Mucosa of rectum (tissue), 2 donors: ENCODE measurements around the gene SLC25A41.
A peak's percentile ranks its signal among the peaks of the same experiment; 100 is the strongest.
"Not testable (repeated sequence)": the region's sequence is repeated elsewhere in the genome, so short reads cannot be mapped to it uniquely, and the experiment has no call there.

Experiments
- H3K27ac ChIP-seq, 2 donors: one replicate each; pipeline ENCODE4 v1.7.0; 2013; ENCODE audit warnings: inconsistent platforms in 2 of 2, low read depth in 2 of 2, low read length in 2 of 2
- H3K27me3 ChIP-seq, 2 donors: one replicate each; pipeline ENCODE4 v1.7.0; 2013; ENCODE audit warnings: low read length in 2 of 2; ENCODE audit not compliant: control insufficient read depth in 2 of 2, insufficient read depth in 2 of 2
- H3K36me3 ChIP-seq, 2 donors: one replicate each; pipeline ENCODE4 v1.7.0; 2013; ENCODE audit warnings: low read length in 2 of 2; ENCODE audit not compliant: control insufficient read depth in 2 of 2, insufficient read depth in 2 of 2
- H3K4me1 ChIP-seq, 2 donors: one replicate each; pipeline ENCODE4 v1.7.0; 2013; ENCODE audit warnings: low read length in 2 of 2, mild to moderate bottlenecking in 1 of 2; ENCODE audit not compliant: control insufficient read depth in 2 of 2, insufficient read depth in 2 of 2
- H3K4me3 ChIP-seq, 2 donors: one replicate each; pipeline ENCODE4 v1.7.0; 2013; ENCODE audit warnings: low read length in 2 of 2
- H3K9ac ChIP-seq, 2 donors: one replicate each; pipeline ENCODE4 v1.7.0; 2013; ENCODE audit warnings: low read length in 2 of 2, low read depth in 1 of 2, mild to moderate bottlenecking in 1 of 2
- H3K9me3 ChIP-seq, 2 donors: one replicate each; pipeline ENCODE4 v1.7.0; 2013; ENCODE audit warnings: low read length in 2 of 2; ENCODE audit not compliant: control insufficient read depth in 2 of 2
- donor health status: healthy.
- donor health status: Normal muscosa, but diverticular disease.

SLC25A41 gene

DNA sequence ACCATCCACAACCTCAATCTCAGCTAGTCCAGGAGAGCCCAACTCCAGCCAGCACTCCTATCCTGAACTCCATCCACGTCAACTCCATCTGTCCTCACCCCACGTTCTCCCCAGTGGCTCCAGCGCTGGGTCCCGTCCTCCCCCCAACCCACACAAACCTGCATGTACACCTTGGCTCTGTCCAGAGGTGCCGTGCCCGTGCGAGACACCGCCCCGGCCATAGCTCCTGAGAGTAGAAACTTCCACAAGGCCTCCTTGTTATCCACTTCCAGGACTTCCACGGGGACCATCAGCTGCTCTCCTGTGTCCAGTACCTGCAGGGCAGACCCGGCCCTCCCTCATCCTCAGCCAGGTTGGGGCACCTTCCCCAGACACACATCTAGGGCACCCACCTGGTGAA lies 1.7 kb downstream of the SLC25A41 start:
- Histone ChIP-seq H3K4me3 (no peak overlapping the region), H3K36me3 (no peaks in the 10 kb centered on the region), H3K4me1 (no peaks in the 10 kb centered on the region), H3K9me3 (no peaks in the 10 kb centered on the region), H3K27me3 (no peaks in the 10 kb centered on the region), H3K9ac (no peak overlapping the region), H3K27ac (no peak overlapping the region)

DNA sequence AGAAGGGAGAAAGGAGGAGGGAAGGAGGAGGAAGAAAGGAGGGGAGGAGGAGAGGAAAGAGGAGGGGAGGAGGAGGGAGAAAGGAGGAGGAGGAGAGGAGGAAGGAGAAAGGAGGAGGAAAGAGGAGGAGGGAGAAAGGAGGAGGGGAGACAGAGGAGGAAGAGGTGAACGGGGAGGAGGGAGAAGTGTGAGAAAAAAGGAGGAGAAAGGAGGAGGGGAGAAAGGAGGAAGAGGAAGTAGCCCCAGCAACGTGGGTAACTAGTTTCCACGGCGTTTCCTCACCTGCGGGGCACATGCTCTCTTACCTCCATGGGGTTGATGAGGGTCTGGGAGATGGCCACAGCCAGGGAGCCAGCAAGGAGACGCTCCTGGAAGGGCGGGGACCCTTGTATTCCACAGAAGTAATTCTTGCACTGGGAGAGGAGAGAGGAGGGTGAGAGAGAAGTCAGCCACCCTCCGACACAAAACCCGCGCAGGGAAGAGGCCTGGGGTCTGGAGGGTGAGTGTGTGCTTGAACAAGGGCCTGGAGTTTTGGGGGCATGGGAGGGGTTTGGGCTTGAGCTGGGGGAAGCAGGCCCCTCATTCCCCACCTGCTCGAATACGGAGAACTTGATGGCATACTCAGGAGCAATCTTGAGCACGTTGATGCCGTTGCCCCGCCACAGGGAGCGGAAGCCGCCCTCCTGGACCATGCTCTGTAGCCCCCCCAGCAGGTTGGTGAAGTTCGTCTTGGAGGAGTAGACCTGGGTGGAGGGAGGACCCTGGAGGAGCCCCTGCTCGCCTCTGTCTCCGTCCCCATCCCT lies 3.9 kb downstream of the SLC25A41 start:
- no peaks in the 10 kb centered on the region for H3K27me3 ChIP-seq
- H3K9me3 ChIP-seq, result no peaks in the 10 kb centered on the region
- peaks cover 3 to 5% of the 10 kb centered on the region in 2 donors for H3K4me1 ChIP-seq
- no peak overlapping the region for H3K9ac ChIP-seq
- H3K36me3 ChIP-seq, result no peaks in the 10 kb centered on the region
- no peak overlapping the region for H3K27ac ChIP-seq
- H3K4me3 ChIP-seq, result no peak overlapping the region

DNA sequence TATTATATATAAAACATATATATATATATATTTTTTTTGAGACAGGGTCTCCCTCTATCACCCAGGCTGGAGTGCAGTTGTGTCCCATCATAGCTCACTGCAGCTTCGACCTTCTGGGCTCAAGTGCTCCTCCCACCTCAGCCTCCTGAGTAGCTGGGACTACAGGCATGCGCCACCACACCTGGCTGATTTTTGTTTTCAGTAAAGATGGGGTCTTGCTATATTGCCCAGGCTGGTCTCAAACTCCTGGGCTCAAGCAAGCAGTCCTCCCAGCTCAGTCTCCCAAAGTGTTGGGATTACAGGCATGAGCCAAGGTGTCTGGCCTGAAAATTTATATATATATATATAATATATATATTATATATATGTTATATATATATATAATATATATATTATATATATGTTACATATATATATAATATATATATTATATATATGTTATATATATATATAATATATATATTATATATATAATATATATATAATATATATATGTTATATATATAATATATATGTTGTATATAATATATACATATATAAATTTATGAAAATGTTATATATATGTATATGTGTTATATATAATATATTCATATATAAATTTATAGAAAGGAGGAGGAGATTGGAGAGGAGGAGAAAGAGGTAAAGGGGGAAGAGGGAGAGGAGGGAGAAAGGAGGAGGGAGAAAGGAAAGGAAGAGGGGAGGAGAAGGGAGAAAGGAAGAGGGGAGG lies 4.7 kb downstream of the SLC25A41 start:
- not testable (repeated sequence) for H3K4me1 ChIP-seq, H3K27ac ChIP-seq, H3K36me3 ChIP-seq, H3K27me3 ChIP-seq, H3K9me3 ChIP-seq, H3K4me3 ChIP-seq, H3K9ac ChIP-seq

- Histone ChIP-seq H3K9ac (no peak overlapping the region), H3K4me3 (no peak overlapping the region), H3K4me1 (peaks cover 11 to 13% of the 10 kb centered on the region in 2 donors), H3K27me3 (no peaks in the 10 kb centered on the region), H3K9me3 (no peaks in the 10 kb centered on the region), H3K27ac (no peak overlapping the region), H3K36me3 (peaks cover under 1% of the 10 kb centered on the region in 2 donors)
These were observed 6.4 kb downstream of the SLC25A41 start for GRCh38 chr19:6427131-6427530.

- Histone ChIP-seq H3K9ac (peak overlapping the region in 1 of 2 donors; percentile 41), H3K4me3 (peak overlapping the region; percentile 43 to 63), H3K27me3 (no peaks in the 10 kb centered on the region), H3K9me3 (no peaks in the 10 kb centered on the region), H3K36me3 (peaks cover 8 to 10% of the 10 kb centered on the region in 2 donors), H3K4me1 (peaks cover 11 to 16% of the 10 kb centered on the region in 2 donors), H3K27ac (peak overlapping the region; percentile 67 to 84)
These were observed 7.6 kb downstream of the SLC25A41 start for GRCh38 chr19:6425732-6426620.

GRCh38 chr19:6424939-6425731 lies 8.4 kb downstream of the SLC25A41 start:
- H3K27ac ChIP-seq, result peak overlapping the region; percentile 67 to 84
- peak overlapping the region in 1 of 2 donors; percentile 41 for H3K9ac ChIP-seq
- H3K9me3 ChIP-seq, result no peaks in the 10 kb centered on the region
- H3K36me3 ChIP-seq, result peaks cover 16 to 17% of the 10 kb centered on the region in 2 donors
- H3K27me3 ChIP-seq, result no peaks in the 10 kb centered on the region
- H3K4me3 ChIP-seq, result peak overlapping the region; percentile 43 to 63
- peaks cover 11 to 16% of the 10 kb centered on the region in 2 donors for H3K4me1 ChIP-seq

DNA sequence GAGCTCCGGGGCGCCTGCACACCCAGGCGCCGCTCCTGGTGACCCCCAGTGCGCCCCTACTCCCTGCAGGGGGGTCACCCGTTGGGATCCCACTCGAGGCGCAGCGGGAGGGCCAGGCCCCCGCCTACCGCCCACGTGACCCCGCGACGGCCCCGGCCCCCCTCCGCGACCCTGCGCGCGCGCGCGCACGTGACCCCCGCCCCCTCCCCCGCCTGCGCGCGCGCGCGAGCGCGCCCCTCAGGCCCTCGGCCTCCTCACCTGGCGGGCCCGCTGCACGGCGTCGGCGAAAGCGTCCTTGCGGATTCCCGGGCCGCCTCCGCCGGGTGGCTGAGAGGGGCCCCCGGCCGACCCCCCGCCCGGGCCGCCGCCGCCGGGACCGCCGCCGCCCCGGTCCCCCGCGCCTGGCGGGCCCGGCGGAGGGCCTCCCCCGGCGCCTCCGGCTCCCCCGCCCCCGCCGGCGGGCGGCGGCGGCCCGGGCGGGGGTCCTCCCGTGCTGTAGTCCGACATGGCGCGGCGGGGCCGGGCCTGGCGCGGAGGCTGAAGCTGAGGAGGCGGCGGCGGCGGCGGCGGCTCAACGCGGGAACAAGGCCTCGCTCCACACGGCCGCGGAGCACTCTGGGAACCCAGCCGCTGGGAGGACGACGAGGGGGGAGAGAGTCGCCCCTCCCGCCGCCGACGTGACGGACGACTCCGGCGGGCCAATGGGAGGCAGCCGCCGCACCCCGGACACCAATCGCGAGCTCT lies 9.2 kb downstream of the SLC25A41 start, which contains the start of gene KHSRP:
Gene KHSRP, minus strand, starts transcription at position 617 of the 744 bp plus-strand sequence. Its CDS starts 110 bp downstream, at position 507.
- H3K4me1 ChIP-seq, result peaks cover 11 to 16% of the 10 kb centered on the region in 2 donors
- H3K27ac ChIP-seq, result peak within 1 kb of the TSS; percentile 67 to 84

DNA sequence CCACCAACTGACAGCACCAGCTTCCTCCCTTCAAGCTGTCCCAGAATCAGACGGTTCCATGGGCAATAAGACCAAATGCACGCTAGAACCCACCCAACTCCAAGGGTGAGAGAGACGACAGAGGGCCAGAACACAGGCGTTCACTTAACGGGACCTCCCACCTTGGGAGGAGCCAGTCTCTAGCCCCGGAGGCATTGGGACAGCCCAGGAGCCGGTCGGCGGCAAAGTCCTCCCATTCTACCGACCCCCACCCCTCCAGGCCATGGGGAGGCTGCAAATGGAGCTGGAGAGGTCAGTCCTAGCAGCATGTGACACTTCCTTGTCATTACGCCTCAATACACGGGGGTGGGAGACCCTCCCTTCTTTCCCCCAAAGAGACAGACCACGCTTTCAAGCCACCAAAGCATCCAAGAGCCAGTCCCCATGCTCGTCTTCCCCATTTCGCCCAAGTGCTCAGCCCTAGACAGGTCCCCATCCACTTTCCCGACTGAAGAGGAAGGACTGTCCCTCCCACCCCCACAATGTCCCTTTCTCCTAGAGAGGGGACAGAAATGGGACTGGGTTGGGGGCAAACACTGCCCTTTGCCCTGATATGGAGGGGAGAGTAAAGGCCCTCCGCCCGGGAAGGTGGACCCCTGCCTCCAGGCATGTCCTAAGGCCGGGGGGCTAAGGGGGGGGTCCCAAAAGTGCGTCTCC lies 9.9 kb downstream of the SLC25A41 start:
- peaks cover 30 to 32% of the 10 kb centered on the region in 2 donors for H3K36me3 ChIP-seq
- peak overlapping the region; percentile 22 to 61 for H3K27ac ChIP-seq

More for the DNA sequence above, 9.2 kb downstream of the SLC25A41 start, which contains the start of gene KHSRP:
- Histone ChIP-seq H3K27me3 (no peaks in the 10 kb centered on the region), H3K9me3 (no peaks in the 10 kb centered on the region), H3K4me3 (peak within 1 kb of the TSS; percentile 86 to 90), H3K9ac (peak within 1 kb of the TSS; percentile 74 to 88), H3K36me3 (peaks cover 23 to 24% of the 10 kb centered on the region in 2 donors)

More for the DNA sequence above, 9.9 kb downstream of the SLC25A41 start:
- H3K9me3 ChIP-seq, result no peaks in the 10 kb centered on the region
- H3K4me3 ChIP-seq, result peak overlapping the region; percentile 86 to 90
- peak overlapping the region; percentile 74 to 88 for H3K9ac ChIP-seq
- H3K4me1 ChIP-seq, result peaks cover 11 to 16% of the 10 kb centered on the region in 2 donors
- no peaks in the 10 kb centered on the region for H3K27me3 ChIP-seq
